Neural cell (in vitro differentiated cells): ENCODE data around the gene SH3TC2. TPM values are rescaled to one million over a fixed set of nuclear protein-coding genes. Genes with fewer than 3 reads are reported as not detected.

Source experiments
- H2AFZ ChIP-seq: fragments of 200-600, 300-800 bp; sonication (generic), shearing (Covaris generic); 2 replicates; pipeline ENCODE4 v1.6.0; 2014; ENCODE audit warnings: low read depth, mild to moderate bottlenecking, antibody characterized with exemption, low read length, moderate library complexity
- H3F3A ChIP-seq: fragments of 200-600 bp; shearing (Covaris generic); 2 replicates; pipeline ENCODE4 v1.6.1; 2016; ENCODE audit warnings: mild to moderate bottlenecking, moderate library complexity, mixed read lengths, antibody characterized with exemption, low read length; ENCODE audit not compliant: insufficient read depth, poor library complexity, severe bottlenecking
- H3K27ac ChIP-seq: fragments of 200-600, 300-800 bp; sonication (generic), shearing (Covaris generic); 2 replicates; pipeline ENCODE4 v1.5.1; 2014; ENCODE audit warnings: mild to moderate bottlenecking, low read length, moderate library complexity
- H3K27me3 ChIP-seq: fragments of 300-800, 200-600 bp; sonication (generic), shearing (Covaris generic); 2 replicates; pipeline ENCODE4 v1.6.0; 2014; ENCODE audit warnings: mild to moderate bottlenecking, low read depth, low read length, moderate library complexity; ENCODE audit not compliant: insufficient read depth
- H3K36me3 ChIP-seq: fragments of 300-800, 200-600 bp; sonication (generic), shearing (Covaris generic); 2 replicates; pipeline ENCODE4 v1.5.1; 2014; ENCODE audit warnings: mild to moderate bottlenecking, antibody characterized with exemption, low read length, moderate library complexity; ENCODE audit not compliant: insufficient read depth
- H3K4me2 ChIP-seq: fragments of 300-800, 200-600 bp; sonication (generic), shearing (Covaris generic); 2 replicates; pipeline ENCODE4 v1.6.0; 2014; ENCODE audit warnings: mild to moderate bottlenecking, low read length
- H3K4me3 ChIP-seq: fragments of 300-800, 200-600 bp; sonication (generic), shearing (Covaris generic); 2 replicates; pipeline ENCODE4 v1.5.1; 2014; ENCODE audit warnings: mild to moderate bottlenecking, low read length, moderate library complexity
- H3K79me2 ChIP-seq: fragments of 200-600 bp; shearing (Covaris generic); replicated peaks from 2 replicates; pipeline ENCODE4 v1.6.0; 2014; ENCODE audit warnings: mild to moderate bottlenecking, low read length, moderate library complexity; ENCODE audit not compliant: insufficient read depth
- H3K9ac ChIP-seq: fragments of 300-800, 200-600 bp; sonication (generic), shearing (Covaris generic); 2 replicates; pipeline ENCODE4 v1.6.1; 2016; ENCODE audit warnings: mild to moderate bottlenecking, low read length, mixed read lengths
- H3K9me2 ChIP-seq: fragments of 200-600 bp; shearing (Covaris generic); 2 replicates; pipeline ENCODE4 v1.6.1; 2016; ENCODE audit warnings: mild to moderate bottlenecking, low read length, mixed read lengths; ENCODE audit not compliant: insufficient read depth
- H3K9me3 ChIP-seq: fragments of 200-600, 300-800 bp; sonication (generic), shearing (Covaris generic); 2 replicates; pipeline ENCODE4 v1.6.1; 2016; ENCODE audit warnings: mild to moderate bottlenecking, mixed run types, low read length, moderate library complexity, mixed read lengths
- H4K20me1 ChIP-seq: fragments of 200-600 bp; shearing (Covaris generic); 2 replicates; pipeline ENCODE4 v1.6.1; 2016; ENCODE audit warnings: mild to moderate bottlenecking, mixed run types; ENCODE audit not compliant: insufficient read depth
- EP300 ChIP-seq: fragments of 450-650 bp; conservative IDR thresholded peaks from 2 replicates; pipeline ENCODE4 v1.6.1; 2014; ENCODE audit warnings: antibody characterized with exemption, mild to moderate bottlenecking, moderate library complexity; ENCODE audit not compliant: poor library complexity, severe bottlenecking
- EZH2 ChIP-seq: fragments of 200-600, 300-800 bp; shearing (Covaris generic), sonication (generic); IDR thresholded peaks from 2 replicates; pipeline ENCODE4 v1.6.1; 2014; ENCODE audit warnings: antibody characterized with exemption, low read length, borderline replicate concordance, mild to moderate bottlenecking; ENCODE audit not compliant: insufficient read depth, poor library complexity, severe bottlenecking
- MXI1 ChIP-seq: fragments of 450-650 bp; conservative IDR thresholded peaks from 2 replicates; pipeline ENCODE4 v1.6.1; 2014; ENCODE audit warnings: antibody characterized with exemption, mild to moderate bottlenecking; ENCODE audit not compliant: poor library complexity, severe bottlenecking
- POLR2AphosphoS5 ChIP-seq: IDR thresholded peaks from 2 replicates; pipeline ENCODE4 v1.6.1; 2012
- RAD21 ChIP-seq: fragments of 450-650 bp; conservative IDR thresholded peaks from 2 replicates; pipeline ENCODE4 v1.6.1; 2014; ENCODE audit warnings: antibody characterized with exemption, mild to moderate bottlenecking, moderate library complexity
- SMC3 ChIP-seq: fragments of 450-650 bp; conservative IDR thresholded peaks from 2 replicates; pipeline ENCODE4 v1.6.1; 2014; ENCODE audit warnings: antibody characterized with exemption, mild to moderate bottlenecking, moderate library complexity; ENCODE audit not compliant: poor library complexity
- TAF1 ChIP-seq: IDR thresholded peaks from 2 replicates; pipeline ENCODE4 v1.6.1; 2012; ENCODE audit warnings: low read depth
- polyA plus RNA-seq: library from polyadenylated mRNA; depleted of rRNA; stranded (reverse); fragments of >200 nt; gene quantifications from 2 replicates; pipeline ENCODE4 v1.2.3, GENCODE V29; 2014
- TF ChIP-seq, protein P1 (sequence below): fragments of 450-650 bp; IDR thresholded peaks from 2 replicates; pipeline ENCODE4 v1.5.1; 2014; ENCODE audit warnings: antibody characterized with exemption, mild to moderate bottlenecking, moderate library complexity; ENCODE audit not compliant: poor library complexity, severe bottlenecking
- TF ChIP-seq, protein P2 (sequence below): IDR thresholded peaks from 2 replicates; pipeline ENCODE4 v1.6.1; 2012; ENCODE audit warnings: borderline replicate concordance

SH3TC2 gene
- polyA plus RNA-seq, 1 donor from 2014 or later, result not detected

DNA sequence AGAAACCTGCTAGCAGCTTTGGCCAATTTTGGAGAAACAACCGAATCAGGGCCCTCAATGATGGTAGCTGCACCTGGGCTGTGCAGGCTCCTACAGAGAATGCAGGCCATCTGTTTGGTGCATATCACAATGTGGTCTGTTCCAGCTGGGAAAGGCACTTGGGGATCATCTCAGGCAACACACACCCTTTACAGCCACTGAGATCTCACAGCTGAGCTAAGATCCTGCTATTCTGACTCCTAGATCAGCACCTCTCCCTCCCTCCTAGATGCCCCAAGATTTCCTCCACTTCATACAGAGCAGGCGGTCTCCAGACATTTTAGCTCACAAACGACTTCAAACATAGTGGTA lies 100.7 kb downstream of the SH3TC2 start:
- H4K20me1 ChIP-seq, result no peaks in the 10 kb centered on the region
- no peak overlapping the region for H3K9ac ChIP-seq
- TF ChIP-seq MXI1, result no peak
- TF ChIP-seq, protein P1, sequence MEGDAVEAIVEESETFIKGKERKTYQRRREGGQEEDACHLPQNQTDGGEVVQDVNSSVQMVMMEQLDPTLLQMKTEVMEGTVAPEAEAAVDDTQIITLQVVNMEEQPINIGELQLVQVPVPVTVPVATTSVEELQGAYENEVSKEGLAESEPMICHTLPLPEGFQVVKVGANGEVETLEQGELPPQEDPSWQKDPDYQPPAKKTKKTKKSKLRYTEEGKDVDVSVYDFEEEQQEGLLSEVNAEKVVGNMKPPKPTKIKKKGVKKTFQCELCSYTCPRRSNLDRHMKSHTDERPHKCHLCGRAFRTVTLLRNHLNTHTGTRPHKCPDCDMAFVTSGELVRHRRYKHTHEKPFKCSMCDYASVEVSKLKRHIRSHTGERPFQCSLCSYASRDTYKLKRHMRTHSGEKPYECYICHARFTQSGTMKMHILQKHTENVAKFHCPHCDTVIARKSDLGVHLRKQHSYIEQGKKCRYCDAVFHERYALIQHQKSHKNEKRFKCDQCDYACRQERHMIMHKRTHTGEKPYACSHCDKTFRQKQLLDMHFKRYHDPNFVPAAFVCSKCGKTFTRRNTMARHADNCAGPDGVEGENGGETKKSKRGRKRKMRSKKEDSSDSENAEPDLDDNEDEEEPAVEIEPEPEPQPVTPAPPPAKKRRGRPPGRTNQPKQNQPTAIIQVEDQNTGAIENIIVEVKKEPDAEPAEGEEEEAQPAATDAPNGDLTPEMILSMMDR, result no peak
- no peak for TF ChIP-seq POLR2AphosphoS5
- TF ChIP-seq, protein P2, sequence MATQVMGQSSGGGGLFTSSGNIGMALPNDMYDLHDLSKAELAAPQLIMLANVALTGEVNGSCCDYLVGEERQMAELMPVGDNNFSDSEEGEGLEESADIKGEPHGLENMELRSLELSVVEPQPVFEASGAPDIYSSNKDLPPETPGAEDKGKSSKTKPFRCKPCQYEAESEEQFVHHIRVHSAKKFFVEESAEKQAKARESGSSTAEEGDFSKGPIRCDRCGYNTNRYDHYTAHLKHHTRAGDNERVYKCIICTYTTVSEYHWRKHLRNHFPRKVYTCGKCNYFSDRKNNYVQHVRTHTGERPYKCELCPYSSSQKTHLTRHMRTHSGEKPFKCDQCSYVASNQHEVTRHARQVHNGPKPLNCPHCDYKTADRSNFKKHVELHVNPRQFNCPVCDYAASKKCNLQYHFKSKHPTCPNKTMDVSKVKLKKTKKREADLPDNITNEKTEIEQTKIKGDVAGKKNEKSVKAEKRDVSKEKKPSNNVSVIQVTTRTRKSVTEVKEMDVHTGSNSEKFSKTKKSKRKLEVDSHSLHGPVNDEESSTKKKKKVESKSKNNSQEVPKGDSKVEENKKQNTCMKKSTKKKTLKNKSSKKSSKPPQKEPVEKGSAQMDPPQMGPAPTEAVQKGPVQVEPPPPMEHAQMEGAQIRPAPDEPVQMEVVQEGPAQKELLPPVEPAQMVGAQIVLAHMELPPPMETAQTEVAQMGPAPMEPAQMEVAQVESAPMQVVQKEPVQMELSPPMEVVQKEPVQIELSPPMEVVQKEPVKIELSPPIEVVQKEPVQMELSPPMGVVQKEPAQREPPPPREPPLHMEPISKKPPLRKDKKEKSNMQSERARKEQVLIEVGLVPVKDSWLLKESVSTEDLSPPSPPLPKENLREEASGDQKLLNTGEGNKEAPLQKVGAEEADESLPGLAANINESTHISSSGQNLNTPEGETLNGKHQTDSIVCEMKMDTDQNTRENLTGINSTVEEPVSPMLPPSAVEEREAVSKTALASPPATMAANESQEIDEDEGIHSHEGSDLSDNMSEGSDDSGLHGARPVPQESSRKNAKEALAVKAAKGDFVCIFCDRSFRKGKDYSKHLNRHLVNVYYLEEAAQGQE, result no peak
- no peak for TF ChIP-seq EP300
- TF ChIP-seq TAF1, result no peak
- no peak for TF ChIP-seq SMC3
- no peak for TF ChIP-seq EZH2
- TF ChIP-seq RAD21, result no peak

DNA sequence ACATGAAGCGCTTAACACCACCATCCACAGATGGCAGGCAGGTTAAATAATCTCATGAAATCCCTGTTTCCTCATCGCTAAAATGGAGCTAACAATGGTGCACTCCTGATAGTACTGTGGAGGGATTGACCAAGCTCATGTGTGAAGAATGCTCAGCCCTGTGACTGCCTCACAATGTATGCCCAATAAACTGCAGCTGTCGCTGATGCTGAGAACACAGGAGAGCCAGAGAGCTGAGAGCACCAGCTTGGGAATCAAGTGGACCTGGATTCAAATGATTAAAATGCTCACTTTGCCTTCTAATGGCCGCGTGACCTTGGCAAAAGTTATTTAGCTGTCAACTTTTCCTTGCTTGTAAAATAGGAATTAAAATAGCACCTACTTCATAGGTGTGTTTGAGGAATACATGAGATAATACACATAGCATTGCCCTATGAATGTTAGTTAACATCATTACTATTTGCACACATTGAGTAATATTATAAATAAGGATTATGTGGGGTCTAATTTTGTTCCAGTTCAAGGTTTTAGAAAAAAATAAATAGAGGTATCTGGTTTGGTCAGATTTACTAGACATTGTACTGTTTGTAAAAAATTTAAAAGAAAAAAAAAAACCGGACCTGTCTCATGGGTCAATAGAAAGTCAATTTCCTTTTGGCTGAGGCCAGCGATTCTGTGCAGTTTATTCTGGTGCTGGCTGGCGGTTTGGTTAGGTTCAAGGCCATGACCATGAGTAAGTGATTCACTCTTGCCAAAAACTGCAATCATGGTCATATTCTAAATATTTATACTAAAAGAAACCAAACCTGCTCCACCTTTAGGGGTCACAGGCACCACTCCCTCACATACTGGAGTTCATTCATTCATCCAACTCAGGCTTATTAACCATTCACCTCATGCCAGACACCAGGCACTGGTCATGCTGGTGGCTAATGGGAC lies 101.3 kb downstream of the SH3TC2 start:
- TF ChIP-seq MXI1 (no peak), TAF1 (no peak), EZH2 (no peak), POLR2AphosphoS5 (no peak), SMC3 (no peak), RAD21 (no peak), EP300 (no peak)
- TF ChIP-seq, protein P2, result no peak
- TF ChIP-seq, protein P1, result no peak
- H3K9me3 ChIP-seq, result no peaks in the 10 kb centered on the region
- no peak overlapping the region for H3K4me3 ChIP-seq
- no peak overlapping the region for H3K4me2 ChIP-seq
- H3K9ac ChIP-seq, result no peak overlapping the region
- H3K79me2 ChIP-seq, result no peaks in the 10 kb centered on the region
- H4K20me1 ChIP-seq, result no peaks in the 10 kb centered on the region
- no peak overlapping the region for H2AFZ ChIP-seq
- no peak overlapping the region for H3K27ac ChIP-seq
- H3K36me3 ChIP-seq, result no peaks in the 10 kb centered on the region
- H3K9me2 ChIP-seq, result no peaks in the 10 kb centered on the region
- H3K27me3 ChIP-seq, result no peaks in the 10 kb centered on the region
- no peaks in the 10 kb centered on the region for H3F3A ChIP-seq

More for the DNA sequence above, 100.7 kb downstream of the SH3TC2 start:
- Histone ChIP-seq H3K79me2 (no peaks in the 10 kb centered on the region), H3K9me3 (no peaks in the 10 kb centered on the region), H3K36me3 (no peaks in the 10 kb centered on the region), H3K27me3 (no peaks in the 10 kb centered on the region), H3K9me2 (no peaks in the 10 kb centered on the region), H3K27ac (no peak overlapping the region), H3K4me2 (no peak overlapping the region), H2AFZ (no peak overlapping the region), H3K4me3 (no peak overlapping the region), H3F3A (no peaks in the 10 kb centered on the region)
